Stimulated activated CD4-positive, alpha-beta T cell treated with anti-CD3 and anti-CD28 coated beads, Interleukin-15, amount 100 ng/mL, for 48 hours (primary cell): ENCODE data around the gene ICA1.

ENCODE experiments used
- DNase-seq, 2 donors: peaks; one replicate each; pipeline ENCODE4 v3.0.0-alpha.2; 2020; ENCODE audit warnings: low read depth in 2 of 2

ICA1 gene

DNA sequence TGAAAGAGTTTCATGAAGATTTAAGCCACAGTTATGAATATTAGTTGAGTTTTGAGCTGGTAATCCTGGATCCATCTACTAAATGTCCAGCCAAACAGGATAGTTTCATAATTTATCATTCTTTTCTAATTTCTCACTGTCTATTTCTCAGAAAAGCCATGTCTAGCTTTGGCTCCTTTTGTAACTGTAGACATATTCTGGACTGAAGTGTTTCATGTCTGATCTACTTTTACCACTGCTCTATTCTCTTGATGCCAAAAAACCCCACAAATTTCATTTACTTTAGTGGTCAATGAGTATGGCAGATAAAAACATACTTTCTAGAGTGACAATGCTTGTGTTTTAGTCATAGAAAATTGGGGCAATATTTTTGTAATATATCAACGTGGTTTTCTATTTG is 61.2 kb downstream of the ICA1 start:
- no peak for DNase-seq

DNA sequence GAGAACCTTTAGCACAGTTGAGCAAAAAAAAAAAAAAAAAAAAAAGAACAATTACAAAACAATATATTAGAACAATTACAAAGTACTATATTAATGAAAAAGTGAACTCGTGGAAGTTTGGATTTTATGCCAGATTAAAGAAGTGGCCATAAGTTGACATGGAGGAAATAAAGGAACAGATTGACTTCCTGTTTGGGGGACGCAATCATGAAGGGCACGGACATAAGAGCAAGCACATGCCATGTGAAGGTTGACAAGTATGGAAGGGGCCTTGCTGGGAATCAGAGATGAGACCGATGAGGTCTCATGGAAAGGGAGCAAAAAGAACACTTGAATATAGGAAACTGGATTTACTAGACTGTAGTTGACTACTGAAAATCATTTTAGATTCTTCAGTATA is 61.7 kb downstream of the ICA1 start:
- no peak for DNase-seq

DNA sequence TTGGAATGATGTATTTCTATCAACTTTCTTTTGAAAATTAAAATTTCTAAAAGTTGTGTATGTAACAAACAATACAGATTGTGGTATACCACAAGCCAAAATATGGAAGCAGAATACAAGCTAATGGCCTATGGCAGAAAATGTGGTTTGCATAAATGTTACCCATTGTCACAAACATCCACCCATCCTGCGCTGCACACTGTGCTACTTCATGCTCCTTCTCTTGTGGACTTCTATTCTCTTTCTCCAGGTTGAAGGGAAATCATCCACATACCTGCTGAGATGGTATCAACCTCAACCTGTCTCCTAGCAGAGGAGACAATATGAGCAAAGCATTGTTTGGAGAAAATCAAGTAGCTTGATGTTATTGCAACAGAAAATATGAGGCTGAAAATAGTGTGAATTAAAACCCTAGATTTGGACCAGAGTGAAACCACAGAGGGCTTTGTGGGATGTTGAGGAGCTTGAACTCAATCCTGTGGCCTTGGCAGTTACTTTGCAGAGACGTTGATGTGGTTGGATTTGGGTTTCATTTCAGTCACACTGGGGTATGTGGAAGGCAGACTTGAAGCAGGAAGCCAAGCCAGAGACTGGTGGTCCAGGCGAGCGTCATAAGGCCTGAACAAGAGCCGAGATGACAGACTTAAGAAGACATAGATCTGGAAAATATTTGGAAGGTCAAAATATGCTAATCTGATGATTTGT is 63.8 kb downstream of the ICA1 start:
- no peak for DNase-seq

DNA sequence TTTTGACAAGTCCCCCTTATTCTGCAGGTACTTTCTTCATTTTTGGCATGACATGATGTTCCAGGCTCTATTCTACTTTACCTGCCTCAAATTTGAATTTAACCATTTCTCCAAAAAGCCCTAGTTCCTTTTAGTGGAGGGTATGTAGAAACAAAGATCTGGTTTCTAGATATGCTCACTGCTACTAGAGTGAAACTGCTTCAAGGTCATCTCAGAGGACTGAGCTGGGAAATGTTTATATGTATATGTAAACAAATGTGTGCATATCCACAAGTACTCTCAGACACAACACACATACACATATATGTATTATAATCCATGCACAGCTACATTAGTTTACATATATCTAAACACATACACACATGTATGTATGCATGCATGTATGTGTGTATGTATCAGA is 69.1 kb downstream of the ICA1 start:
- no peak for DNase-seq

DNA sequence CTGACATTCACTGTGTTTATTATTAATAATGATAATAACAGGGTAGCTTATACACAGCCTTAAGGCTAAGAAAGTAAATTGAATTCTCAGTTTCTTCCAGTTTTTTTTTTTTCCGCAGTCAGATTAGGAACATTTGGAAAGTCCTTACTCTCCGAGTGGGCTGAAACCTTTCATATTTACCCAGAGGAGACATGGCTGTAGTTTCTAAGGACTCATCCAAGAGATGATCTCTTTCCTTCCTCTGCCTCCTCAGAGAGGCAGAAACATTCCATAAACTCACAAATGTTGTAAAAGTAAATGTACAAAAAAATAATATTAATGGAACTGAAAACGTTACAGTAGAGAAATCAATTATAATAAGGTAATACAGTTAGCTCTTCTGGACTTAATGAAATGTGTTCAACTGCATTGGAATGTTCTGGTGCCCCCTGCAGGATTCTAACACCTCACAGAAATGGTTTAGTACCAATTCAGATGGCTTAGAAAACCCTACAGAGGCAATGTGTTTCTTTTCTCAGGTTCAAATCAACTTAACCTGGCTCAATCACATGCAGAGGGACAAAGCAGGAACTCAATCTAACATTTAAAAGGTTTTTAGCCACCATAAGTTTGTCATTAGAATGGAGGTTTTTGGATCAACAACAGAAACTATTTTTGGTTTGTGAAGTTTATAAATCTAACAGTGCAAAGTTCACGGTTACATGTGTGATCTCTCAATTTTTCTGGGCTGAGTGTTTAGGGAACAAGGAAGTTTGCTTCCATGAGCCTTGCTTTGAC is 71.7 kb downstream of the ICA1 start:
- DNase-seq = peak in 1 of 2 donors; percentile 52

DNA sequence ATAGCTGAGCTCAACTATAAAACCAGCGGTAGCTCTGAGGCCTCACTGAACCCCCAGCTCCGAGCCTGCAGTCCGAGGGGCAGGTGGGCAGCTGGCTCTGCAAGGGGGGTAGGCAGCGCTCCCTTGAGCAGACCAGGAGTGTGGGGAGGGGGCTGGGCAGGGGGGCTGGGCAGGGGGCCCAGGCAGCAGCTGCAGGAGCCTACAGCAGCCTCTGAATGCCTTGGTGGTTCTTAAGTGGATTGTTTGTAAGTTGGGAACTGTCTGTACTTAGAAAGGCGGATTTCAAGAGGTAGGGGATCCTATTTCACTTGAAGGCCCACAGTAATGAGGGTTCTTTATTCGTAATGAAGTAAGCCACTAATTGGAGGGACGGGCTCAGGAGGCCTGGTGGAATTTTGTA is 72.3 kb downstream of the ICA1 start:
- DNase-seq = no peak

DNA sequence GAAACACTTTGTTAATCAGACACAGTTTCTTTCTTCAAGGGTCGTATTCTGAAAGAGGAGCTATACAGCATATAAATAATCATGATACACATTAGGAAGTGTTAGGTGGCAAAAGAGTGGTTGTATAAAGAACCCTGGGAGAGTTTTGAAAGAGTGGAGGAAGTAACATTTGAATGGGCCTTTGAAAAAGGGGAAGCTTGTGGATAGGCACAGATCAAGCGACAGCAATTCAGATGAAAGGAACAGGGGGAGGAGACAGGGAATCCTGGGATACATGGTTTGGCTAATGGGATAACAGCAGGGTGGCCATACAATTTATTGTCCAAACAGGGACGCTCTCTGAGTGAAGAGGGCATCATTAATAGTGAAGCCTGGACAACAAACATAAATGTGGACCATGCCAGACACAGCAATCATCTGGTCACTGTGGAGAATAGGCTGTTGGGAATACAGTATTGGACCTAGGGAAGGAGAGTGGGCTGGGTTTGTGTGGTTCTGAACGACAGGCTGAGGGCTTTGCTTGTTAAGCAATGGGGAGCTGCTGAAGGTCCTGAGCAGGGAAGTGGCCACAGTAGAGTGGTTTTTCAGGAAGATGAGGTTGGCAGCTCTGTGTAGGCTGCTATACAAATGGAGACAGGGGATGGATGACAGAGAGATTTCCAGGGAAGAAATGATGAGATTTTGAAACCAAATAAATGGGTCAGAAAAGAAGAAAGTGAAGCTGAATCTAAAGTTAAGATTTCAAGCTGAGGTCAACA is 75.9 kb downstream of the ICA1 start:
- no peak for DNase-seq

DNA sequence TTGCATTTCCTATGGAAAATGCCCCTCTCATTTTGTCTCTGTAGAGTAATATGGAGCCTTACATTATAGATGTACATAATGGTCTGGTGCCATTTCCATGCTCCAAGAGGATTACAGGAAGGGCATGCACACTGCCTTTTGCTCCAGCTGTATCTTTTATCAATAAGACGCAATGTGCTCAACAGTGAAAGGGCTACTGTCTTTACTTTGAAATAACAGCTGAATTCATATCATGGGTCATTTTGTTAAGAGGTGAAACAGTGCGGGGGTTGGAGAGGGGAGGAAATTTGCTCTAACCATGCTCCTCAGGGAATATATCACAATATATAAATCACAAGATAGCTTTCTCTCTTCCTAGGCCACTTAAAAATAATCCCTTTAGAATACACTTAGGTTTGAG is 77.7 kb downstream of the ICA1 start:
- no peak for DNase-seq

DNA sequence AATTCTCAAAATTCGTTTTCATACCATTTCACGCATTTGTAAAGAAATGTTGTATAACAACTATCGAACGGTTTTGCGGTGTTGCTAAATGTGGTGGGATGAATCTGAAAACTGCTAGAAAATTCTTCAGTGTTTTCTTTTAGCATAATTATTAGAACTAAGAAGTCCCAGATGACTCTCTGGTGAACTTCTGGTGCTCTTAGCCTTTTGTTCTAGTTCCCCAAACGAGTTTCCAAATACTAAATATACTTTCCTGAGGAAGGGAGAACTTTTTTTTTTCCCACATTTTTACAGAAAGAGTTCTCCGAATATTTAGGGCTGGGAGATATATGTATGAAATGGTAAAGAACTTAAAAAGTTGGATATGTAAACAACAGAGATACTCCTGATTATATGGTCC is 82.5 kb downstream of the ICA1 start:
- no peak for DNase-seq

DNA sequence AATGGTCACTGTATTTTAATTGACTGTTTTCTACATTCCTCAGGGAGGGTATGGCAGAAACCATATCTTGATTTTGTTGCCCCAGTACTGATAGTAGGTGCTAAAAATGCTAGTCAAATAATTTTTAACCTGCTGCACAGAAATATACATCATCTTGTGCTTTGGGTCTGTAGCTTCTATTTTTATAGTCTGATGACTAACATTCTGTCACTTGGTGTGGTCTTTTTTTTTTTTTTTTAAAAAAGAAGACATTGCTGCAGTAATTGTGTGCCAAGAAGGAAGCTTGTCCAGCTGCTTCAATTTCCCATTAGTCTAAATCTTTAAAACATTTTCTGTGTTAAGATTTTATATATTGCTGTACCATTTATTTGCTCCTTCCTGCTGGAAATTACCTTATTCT is 83.6 kb downstream of the ICA1 start:
- no peak for DNase-seq

DNA sequence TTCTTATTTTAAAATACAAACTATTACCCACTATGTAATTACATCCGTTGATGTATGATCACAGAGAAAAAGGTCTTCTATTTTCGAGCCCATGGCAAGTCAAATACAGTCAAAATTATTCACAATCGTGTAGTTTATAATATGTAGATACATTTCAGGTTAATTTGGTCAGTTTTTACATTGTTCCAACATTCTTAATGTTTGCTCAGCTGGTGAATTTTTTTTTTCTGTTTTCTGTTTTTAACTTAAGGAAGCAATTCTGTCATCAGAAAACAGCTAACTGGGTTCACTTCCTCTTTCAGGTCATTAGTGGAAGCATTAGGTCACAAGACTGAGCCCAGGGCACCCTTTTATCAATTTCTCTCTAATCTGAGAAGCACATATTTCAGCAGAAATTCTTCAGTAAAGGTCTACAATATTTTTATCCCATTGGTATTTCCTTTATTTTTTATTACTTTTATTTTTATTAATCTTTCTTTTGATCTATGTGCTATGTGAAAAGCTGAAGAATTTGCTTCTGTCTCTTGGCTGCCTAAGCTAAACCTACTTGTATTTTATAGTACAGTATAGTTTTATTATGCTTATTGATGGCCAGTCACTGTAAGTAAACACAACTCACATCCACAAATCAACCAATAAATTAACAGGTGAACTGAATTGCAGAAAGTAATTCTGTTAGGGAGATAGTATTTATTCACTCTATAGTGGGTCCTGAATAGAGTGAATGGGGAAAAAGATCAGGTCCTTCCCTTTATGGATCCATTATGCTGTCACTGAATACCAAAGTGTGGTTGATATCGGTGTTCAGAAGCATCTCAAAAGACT is 84.6 kb downstream of the ICA1 start:
- no peak for DNase-seq

DNA sequence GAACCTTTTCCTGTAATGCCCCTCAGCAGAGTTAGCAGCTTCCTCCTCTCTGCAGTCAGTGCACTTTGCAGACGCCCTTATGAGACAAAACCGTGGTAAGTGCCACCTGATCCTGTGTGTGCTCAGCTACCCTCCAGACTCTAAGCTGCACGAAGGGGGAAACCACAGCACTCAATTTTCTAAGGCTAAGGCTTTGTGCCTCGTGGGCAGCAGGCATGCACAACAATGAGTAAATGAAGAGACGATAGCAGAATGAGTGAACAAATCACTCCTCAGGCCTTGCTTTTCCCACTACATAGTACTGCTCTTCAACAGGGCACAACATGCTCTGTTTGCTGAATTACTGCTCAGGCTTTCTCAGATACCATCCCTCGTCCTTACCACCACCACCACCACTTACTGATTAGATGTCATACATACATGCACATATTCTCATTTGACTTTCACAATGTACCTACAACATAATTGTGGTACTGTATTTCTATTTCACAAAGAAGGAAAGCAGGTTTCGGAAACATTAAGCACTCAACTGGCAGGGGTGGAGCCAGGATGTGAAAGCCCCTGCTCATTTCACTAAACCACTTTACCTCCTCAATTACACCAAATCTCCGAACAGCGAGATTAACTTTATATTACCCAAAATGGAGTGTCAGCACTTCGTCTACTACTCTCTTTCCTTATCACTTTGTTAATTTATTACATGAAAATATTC is 85.4 kb downstream of the ICA1 start:
- DNase-seq = peak; percentile 36 to 43

DNA sequence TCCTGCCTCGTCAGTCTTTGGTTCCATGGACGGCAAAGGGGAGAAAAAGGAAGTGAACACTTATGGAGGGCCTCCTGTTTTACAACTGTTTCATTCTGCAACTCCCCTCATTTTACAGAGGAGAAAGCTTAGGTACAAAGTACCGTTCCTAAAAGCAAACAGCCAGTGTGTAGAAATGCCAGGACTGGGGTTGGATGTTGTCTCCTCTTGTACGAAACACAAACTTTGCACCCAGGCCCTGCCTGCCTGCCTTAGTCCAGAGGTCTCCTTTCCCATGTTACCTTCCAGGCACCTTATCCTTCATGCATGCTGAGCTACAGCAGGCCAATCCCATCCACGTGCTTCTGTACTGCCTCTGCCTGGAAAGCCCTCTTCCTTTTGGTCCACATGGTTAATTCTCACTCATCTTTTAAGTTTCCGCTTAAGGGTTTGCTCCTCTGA is 86.0 kb downstream of the ICA1 start:
- no peak for DNase-seq

DNA sequence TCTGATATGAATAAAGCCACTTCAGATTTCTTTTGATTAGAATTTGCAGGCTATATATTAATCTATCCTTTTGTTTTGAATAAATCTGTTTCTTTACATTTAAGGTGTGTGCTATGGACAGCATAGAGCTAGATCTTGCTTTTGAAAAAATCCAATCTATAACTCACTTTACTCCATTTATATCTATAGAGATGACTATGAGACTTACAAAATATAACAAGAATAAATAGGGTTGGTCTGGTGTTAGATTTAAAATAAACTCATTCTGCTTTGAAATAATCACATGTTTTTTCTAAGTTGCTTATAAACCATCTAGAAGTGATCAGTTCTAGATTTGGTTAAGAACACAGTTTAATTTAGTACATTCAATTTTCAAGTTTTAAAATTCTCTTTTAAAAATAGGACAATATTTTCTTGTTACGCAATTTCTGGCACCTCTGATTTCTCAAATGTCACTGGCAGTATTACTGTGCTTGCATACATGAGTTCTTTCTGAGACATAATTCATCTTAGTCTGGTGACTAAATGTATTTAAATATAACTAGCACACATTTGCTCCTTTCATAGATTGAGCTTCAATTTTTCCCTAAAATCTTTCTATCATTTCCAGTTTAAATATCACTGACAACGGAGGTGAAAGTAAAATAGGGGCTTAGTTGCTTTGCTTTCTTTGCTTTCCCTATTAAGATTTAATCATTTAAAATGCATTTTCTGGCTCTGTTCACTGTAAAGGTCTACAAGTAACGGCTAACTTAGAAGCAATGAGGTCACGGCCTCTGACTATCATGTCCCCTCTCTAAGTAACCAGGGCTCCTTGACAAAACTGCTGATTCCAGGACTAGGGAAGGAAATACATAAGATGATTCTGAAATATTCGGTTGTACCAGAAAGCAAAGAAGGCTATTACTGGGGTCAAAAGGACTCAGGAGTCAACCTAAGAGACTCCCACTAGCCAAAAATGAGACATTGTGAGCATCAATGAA is 89.3 kb downstream of the ICA1 start:
- DNase-seq = no peak

DNA sequence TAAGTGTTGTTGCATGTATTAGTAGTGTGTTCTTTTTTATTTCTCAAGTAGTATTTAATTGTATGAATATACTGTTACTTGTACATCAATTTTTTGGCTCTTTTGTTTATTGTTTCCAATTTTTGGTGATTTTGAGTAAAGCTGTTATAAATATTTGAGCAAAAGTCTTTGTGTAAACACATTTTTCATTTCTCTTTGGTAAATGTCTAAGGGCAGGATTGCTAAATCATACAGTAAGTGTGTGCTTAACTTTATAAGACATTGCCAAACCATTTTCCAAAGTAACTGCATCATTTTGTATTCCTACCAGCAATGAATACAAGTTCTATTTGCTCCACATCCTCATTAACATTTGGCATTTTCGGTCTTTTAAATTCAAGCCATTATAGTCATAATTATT is 92.8 kb downstream of the ICA1 start:
- DNase-seq = no peak

DNA sequence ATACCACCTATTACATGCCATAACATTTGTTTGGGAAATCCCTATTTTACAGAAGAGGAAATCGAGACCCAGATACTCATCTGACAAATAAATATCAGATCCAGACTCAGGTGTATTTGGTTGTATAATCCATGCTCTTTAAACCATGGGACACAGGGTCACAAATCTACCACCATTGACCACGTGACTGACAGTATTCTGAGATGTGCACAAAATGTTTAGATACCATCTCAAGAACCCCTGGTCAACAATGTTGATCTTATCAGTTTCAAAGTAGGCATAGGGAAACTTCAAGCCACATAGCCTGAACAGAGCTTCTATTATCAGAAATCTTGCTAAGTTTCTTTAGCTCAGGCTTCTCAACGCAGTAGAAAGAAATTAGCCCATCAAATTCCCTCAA is 93.6 kb downstream of the ICA1 start:
- no peak for DNase-seq

DNA sequence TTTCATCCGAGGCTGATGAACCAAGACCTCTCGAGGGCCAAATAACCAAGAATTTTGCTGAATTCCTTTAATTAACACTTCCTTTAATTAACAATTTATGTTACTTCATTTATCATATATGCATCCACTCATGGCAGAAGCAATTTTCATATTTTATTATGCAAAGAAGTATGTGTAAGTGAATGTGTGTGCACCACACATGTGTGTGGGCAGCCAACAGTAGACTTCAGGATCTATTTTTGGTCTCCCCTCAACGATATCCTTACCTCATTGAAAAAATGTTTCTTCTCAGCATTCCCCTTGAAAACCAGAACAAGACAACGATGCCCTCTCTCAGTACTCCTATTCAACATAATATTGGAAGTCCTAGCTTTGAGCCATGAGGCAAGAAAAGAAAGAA is 96.8 kb downstream of the ICA1 start:
- no peak for DNase-seq

DNA sequence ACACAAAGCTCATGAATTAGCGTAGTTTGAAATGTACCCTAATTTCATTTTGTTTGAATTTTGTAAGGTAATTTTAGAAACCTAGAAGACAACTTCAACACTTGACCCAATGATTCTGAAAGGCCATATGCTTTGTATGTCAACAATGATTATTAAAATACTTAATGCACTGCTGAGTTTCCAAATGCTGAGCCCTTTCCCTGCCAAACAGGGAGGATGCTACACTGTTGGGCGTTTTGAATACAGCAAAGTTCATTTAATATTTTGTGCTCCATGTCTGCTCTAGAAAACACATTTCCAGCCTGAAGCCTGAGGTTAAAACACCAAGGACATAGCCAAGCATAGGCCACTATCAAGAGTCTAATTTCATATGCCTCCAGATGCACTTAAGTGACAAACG is 99.8 kb downstream of the ICA1 start:
- no peak for DNase-seq

DNA sequence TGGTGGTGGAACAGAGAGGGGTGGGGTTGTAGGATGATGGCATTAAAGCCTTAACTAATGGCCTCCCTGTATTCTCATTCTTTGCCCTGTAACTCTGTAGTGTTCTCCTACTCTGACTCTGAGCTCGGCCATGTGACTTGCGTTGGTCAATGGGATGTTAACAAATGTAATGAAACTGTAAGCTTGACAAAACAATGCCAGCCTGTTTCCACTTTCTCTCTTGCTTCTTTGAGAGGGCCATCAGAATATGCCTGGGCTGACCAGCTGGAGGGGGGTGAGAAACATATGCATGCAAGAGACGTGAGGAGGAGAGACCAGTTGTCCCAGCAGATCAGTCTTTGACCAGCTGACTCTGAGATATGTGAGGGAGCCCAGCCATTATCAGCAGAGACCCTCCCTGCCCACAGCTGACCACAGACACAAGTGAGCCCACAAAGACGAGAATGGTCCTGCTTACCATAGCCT is 100.6 kb downstream of the ICA1 start:
- DNase-seq = no peak

DNA sequence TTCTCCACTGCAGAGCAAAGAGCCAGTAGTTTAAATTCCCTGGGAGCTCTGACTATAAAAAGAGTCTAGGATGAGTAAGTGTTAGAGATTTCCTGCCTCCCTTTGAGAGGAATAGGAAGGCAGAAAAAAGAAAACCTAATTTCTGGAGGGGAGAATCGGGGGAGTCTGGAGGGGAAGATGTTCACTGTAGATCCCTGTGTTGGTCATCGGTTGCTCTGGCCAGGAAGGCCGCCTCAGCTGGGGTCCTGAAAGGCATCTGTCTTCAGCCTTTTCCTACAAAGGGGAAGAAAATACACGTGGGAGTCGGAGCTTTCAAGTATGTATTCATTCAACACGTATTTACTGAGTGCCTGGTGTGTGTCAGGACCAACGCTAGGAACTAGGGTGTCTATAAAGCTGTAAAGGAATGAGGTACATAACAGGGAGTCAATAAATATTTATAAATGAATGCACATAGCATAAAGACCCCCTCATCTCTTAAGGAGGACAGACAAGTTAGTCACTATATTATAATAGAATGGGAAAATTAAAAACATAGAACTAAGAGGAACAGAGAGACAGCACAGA is 101.1 kb downstream of the ICA1 start:
- no peak for DNase-seq
